Measurements from ENCODE around the gene CCDC148.
"Not testable (repeated sequence)": the region's sequence is repeated elsewhere in the genome, so short reads cannot be mapped to it uniquely, and the experiment has no call there.

CCDC148 gene

GRCh38 chr2:158460632-158461297 lies 4.2 kb upstream of the CCDC148 start:
- TF ChIP-seq POLR2AphosphoS5 (IDR thresholded peaks at IDR 0.05; ENCODE audit: borderline replicate concordance, low read depth, low read length) (no peak), FOXP2 (optimal IDR thresholded peaks at IDR 0.05; ENCODE audit: control extremely low read depth, extremely low read length, insufficient read depth) (no peak), EZH2 (IDR thresholded peaks at IDR 0.05) (no peak)
- DNase-seq (ENCODE audit: low read depth, low spot score): no peak

GRCh38 chr2:158459161-158460003 lies 2.8 kb upstream of the CCDC148 start:
- Histone ChIP-seq H3K4me3 (peak overlapping the region; percentile 96), H3K9ac (ENCODE audit: insufficient read length) (peak overlapping the region; percentile 47), H3K36me3 (ENCODE audit: insufficient read depth, low read length) (no peaks in the 10 kb centered on the region), H3K9me3 (ENCODE audit: low read depth, low read length) (no peaks in the 10 kb centered on the region), H3K27ac (no peak overlapping the region)
- TF ChIP-seq POLR2AphosphoS5 (IDR thresholded peaks at IDR 0.05; ENCODE audit: borderline replicate concordance, low read depth, low read length) (no peak), FOXP2 (optimal IDR thresholded peaks at IDR 0.05; ENCODE audit: control extremely low read depth, extremely low read length, insufficient read depth) (no peak), EZH2 (IDR thresholded peaks at IDR 0.05) (no peak)
- DNase-seq (ENCODE audit: low read depth, low spot score): no peak

More at GRCh38 chr2:158460632-158461297, 4.2 kb upstream of the CCDC148 start:
- 0 out of 2 replicates have a peak, but pooled peaks cover 3% of the 10 kb centered on the region for H3K36me3 ChIP-seq (ENCODE audit: insufficient read depth, low read length)
- H3K9ac ChIP-seq (ENCODE audit: insufficient read length): no peak overlapping the region
- H3K27ac ChIP-seq: no peak overlapping the region
- H3K4me3 ChIP-seq: no peak overlapping the region
- no peaks in the 10 kb centered on the region for H3K9me3 ChIP-seq (ENCODE audit: low read depth, low read length)

- Histone ChIP-seq H3K9ac (ENCODE audit: insufficient read length) (peak overlapping the region; percentile 47), H3K27ac (no peak overlapping the region), H3K4me3 (peak overlapping the region; percentile 96), H3K36me3 (ENCODE audit: insufficient read depth, low read length) (no peaks in the 10 kb centered on the region), H3K9me3 (ENCODE audit: low read depth, low read length) (no peaks in the 10 kb centered on the region)
- TF ChIP-seq EZH2 (IDR thresholded peaks at IDR 0.05) (no peak), POLR2AphosphoS5 (IDR thresholded peaks at IDR 0.05; ENCODE audit: borderline replicate concordance, low read depth, low read length) (no peak), FOXP2 (optimal IDR thresholded peaks at IDR 0.05; ENCODE audit: control extremely low read depth, extremely low read length, insufficient read depth) (no peak)
- no peak for DNase-seq (ENCODE audit: low read depth, low spot score)
These were observed 2.0 kb upstream of the CCDC148 start for GRCh38 chr2:158458617-158458920.

- peak overlapping the region; percentile 96 for H3K4me3 ChIP-seq
- TF ChIP-seq FOXP2 (optimal IDR thresholded peaks at IDR 0.05; ENCODE audit: control extremely low read depth, extremely low read length, insufficient read depth) (no peak), POLR2AphosphoS5 (IDR thresholded peaks at IDR 0.05; ENCODE audit: borderline replicate concordance, low read depth, low read length) (no peak), EZH2 (IDR thresholded peaks at IDR 0.05) (no peak)
- DNase-seq (ENCODE audit: low read depth, low spot score): no peak
- no peaks in the 10 kb centered on the region for H3K36me3 ChIP-seq (ENCODE audit: insufficient read depth, low read length)
- no peak overlapping the region for H3K27ac ChIP-seq
- peak overlapping the region; percentile 80 for H3K9ac ChIP-seq (ENCODE audit: insufficient read length)
- no peaks in the 10 kb centered on the region for H3K9me3 ChIP-seq (ENCODE audit: low read depth, low read length)
These were observed 1.5 kb upstream of the CCDC148 start for GRCh38 chr2:158457826-158458616.

GRCh38 chr2:158457092-158457825 lies 706 bp upstream of the CCDC148 start:
- Histone ChIP-seq H3K4me3 (peak overlapping the region; percentile 96), H3K9me3 (ENCODE audit: low read depth, low read length) (no peaks in the 10 kb centered on the region), H3K36me3 (ENCODE audit: insufficient read depth, low read length) (no peaks in the 10 kb centered on the region), H3K27ac (no peak overlapping the region), H3K9ac (ENCODE audit: insufficient read length) (peak overlapping the region; percentile 80)
- TF ChIP-seq FOXP2 (optimal IDR thresholded peaks at IDR 0.05; ENCODE audit: control extremely low read depth, extremely low read length, insufficient read depth) (no peak), EZH2 (IDR thresholded peaks at IDR 0.05) (no peak), POLR2AphosphoS5 (IDR thresholded peaks at IDR 0.05; ENCODE audit: borderline replicate concordance, low read depth, low read length) (no peak)
- no peak for DNase-seq (ENCODE audit: low read depth, low spot score)

GRCh38 chr2:158443606-158444005 lies 12.9 kb downstream of the CCDC148 start:
- TF ChIP-seq EZH2 (IDR thresholded peaks at IDR 0.05): no peak
- no peak for TF ChIP-seq FOXP2 (optimal IDR thresholded peaks at IDR 0.05; ENCODE audit: control extremely low read depth, extremely low read length, insufficient read depth)
- no peak for TF ChIP-seq POLR2AphosphoS5 (IDR thresholded peaks at IDR 0.05; ENCODE audit: borderline replicate concordance, low read depth, low read length)
- no peaks in the 10 kb centered on the region for H3K9me3 ChIP-seq (ENCODE audit: low read depth, low read length)
- no peak for DNase-seq (ENCODE audit: low read depth, low spot score)
- H3K36me3 ChIP-seq (ENCODE audit: insufficient read depth, low read length): no peaks in the 10 kb centered on the region
- H3K4me3 ChIP-seq: no peak overlapping the region
- no peak overlapping the region for H3K27ac ChIP-seq
- H3K9ac ChIP-seq (ENCODE audit: insufficient read length): no peak overlapping the region

- H3K4me3 ChIP-seq; H3K9ac ChIP-seq (ENCODE audit: insufficient read length); DNase-seq (ENCODE audit: low read depth, low spot score); H3K36me3 ChIP-seq (ENCODE audit: insufficient read depth, low read length); H3K27ac ChIP-seq; H3K9me3 ChIP-seq (ENCODE audit: low read depth, low read length): not testable (repeated sequence)
These were observed 17.5 kb downstream of the CCDC148 start for GRCh38 chr2:158439062-158439461.

GRCh38 chr2:158433716-158434115 lies 22.8 kb downstream of the CCDC148 start:
- not testable (repeated sequence) for H3K9me3 ChIP-seq (ENCODE audit: low read depth, low read length); H3K36me3 ChIP-seq (ENCODE audit: insufficient read depth, low read length); H3K4me3 ChIP-seq; H3K27ac ChIP-seq; H3K9ac ChIP-seq (ENCODE audit: insufficient read length); DNase-seq (ENCODE audit: low read depth, low spot score)
